Left hindlimb (tissue), 1 donor: ENCODE measurements around the gene PLCB3.

Experiments
- DNase-seq: peaks from one replicate; pipeline ENCODE4 v3.0.0-alpha.2; 2018

The PLCB3 gene

DNA sequence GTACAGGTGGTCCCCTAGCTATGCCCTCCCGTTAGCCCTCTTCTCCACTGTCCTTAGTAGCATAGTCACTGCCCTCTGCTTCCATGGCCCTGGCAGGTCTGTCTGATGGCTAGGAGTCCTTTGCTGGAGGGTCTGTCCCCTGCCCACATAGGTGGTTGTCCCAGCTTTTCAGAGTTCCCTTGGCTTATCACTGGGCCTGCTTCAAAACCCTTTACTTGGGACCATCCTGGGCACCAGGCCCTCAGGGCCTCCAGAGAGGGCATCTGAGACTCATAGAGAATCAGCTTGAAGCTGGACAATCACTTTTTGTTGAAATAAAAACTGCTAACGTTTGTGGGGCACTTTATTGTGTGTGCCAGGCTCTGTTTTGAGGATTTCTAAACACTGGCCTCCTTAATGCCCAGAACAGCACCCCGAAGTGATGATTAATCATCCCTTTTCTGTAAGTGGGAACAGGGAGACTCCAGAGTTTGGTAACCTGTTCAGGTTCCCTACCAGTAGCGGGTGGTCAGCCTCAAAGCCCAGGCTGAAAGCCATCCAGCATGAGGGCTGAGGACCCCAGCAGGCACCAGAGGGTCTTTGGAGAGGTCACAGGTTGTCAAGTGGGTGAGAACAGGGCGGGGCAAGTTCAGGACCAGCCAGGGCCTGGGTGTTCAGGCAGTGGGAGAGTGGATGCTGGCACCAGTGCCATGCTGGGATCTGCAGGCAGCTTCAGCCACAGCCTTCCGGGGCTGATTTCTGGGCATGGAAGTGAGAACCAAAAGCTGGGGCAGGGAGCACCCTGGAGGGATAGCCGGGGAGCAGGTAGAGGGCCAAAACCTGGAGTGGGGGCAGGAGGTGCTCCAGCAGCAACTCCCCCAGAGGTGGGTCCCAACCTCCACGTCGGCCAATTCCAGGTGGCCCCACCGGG, 39.3 kb downstream of the PLCB3 start:
- DNase-seq, result no peak

DNA sequence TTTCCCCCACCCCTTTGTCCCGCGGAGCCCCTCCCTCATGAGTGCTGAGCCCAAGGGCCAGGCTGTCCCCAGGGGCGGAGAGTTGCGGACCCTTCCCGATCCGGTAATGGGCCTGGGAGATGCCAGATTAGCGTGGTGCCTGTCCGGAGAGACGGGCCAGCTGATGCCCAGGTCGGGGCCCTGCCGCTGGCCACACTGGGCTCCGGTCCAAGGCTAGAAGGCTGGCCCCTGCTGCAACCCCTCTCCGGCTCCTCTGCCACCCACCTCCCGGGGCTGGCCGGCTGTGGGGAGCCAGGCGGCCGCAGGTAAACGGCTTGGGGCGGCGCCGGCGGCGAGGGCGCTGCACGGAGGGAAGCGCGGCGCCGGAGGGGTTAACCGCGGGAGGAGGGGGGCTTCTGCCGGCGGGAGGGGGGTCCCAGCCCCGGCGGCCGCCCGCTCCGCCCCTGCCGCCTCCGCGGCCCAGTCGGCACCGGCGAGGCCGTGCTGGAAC, 40.0 kb downstream of the PLCB3 start, which contains the start of gene KCNK4:
TSS of gene KCNK4 (plus strand) at position 41 of the 490 bp plus-strand sequence. CDS start 1,717 bp downstream, outside the sequence.
- no peak for DNase-seq

DNA sequence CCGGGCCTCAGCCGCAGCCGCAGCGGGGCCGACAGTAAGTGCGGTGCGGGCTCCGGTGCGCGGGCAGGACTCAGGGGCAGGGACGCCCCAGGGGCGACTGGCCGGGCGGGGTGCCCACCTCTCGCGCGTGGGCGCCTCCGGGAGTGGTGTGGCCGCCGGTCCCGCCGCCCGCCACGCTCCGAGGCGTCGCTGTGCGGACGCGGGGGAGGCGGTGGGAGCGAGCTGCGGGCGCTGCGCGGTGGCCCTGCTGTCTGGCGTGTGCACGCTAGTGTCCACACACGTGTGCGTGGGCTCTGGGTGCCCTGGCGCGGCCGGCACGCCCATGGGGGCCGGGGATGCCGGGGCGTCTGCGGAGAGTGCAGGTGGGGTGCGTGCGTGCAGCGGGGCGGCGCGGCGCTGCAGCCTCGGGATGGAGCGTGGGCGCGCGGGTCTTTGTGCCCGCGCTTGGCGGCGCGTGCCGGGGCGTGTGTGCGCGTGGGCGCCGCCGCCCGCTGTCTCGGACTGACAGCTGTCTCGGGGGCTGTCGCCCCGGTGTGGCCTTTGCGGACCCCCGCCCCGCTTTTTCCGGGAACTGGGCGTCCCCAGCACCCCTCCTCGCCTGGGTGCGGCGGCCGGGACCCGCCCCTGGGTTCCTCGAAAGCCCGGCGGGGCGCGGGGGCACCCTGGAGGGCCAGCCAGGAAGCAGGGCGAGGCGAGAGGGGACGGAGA, 40.6 kb downstream of the PLCB3 start:
- no peak for DNase-seq

DNA sequence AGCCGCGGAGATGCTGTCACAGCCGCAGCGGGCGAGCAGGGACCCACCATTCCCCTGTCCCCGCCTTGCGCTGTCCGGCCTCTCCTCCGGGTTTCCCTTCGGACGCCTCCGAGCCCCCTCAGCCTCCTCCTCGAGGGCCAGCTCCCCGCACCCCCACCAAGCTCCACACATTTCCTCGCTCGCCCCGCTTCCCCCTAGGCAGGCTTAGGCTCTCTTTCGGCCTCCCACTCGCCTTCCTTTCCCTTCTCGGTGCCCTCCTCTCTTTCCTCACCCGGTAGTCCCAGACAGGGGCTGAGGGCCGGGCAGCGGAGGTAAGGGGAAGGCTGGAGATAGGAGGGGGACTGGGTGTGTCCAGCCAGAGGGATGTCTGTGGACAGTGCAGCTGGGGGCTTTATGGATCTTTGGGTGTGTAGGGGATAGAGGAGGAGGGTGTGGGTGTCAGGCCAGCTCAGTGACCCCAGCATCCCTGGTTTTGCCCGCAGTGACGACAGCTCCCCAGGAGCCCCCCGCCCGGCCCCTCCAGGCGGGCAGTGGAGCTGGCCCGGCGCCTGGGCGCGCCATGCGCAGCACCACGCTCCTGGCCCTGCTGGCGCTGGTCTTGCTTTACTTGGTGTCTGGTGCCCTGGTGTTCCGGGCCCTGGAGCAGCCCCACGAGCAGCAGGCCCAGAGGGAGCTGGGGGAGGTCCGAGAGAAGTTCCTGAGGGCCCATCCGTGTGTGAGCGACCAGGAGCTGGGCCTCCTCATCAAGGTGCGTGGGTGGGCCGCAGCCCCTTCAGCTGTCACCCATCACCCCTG, 41.3 kb downstream of the PLCB3 start:
- DNase-seq, result no peak

DNA sequence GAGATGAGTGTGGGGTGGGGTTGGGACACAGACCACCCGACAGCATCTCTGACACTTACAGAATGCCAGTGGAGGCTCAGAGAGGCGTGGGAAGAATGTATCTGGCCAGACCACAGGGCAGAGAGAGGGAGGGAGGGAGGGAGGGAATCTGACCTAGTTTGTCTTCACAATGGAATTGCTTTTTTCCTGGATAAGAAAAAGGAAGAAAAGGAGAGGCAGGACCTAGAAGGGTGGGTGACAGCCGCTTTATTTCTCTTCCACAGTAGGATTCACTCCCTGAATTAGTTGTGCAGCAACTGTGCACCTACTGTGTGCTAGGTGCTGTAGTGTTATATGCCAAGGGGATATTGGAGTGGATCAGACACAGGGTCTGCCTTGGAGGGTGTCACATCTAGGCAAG, 43.4 kb downstream of the PLCB3 start:
- no peak for DNase-seq

DNA sequence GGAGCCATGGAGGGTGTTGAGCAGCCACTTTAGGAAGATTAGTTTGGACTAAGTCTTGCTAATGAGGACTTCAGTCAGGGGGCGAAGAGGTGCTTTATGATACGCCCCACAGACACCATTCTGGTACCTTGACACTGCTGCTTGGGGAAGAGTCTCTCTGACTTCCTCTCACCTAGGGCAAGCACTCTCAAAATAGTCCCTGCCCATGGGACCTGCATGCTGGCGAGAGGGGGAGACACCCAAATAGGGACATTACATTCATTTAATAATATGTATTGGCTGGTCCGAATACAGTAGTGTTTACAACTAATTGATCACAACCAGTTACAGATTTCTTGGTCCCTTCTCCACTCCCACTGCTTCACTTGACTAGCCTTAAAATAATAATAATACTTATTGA, 44.4 kb downstream of the PLCB3 start:
- no peak for DNase-seq

DNA sequence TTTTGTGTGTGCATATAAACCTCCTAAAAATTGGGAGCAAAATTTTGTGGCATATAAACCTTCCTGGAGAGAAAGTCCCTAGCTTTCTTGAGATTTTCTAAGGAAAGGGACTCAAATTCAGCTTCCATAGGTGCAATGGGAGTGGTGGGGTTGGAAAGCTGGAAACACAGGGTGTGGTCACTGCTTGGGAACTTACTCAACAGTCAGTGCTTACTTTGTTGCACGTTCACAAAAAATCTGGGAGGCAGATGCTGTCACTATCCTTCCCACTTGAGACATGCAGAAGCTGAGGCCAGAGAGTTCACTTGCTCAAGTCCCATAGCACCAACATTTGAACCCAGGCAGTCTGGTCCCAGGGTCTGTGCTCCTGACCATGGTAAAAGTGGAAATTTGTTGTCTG, 44.9 kb downstream of the PLCB3 start:
- DNase-seq, result no peak

DNA sequence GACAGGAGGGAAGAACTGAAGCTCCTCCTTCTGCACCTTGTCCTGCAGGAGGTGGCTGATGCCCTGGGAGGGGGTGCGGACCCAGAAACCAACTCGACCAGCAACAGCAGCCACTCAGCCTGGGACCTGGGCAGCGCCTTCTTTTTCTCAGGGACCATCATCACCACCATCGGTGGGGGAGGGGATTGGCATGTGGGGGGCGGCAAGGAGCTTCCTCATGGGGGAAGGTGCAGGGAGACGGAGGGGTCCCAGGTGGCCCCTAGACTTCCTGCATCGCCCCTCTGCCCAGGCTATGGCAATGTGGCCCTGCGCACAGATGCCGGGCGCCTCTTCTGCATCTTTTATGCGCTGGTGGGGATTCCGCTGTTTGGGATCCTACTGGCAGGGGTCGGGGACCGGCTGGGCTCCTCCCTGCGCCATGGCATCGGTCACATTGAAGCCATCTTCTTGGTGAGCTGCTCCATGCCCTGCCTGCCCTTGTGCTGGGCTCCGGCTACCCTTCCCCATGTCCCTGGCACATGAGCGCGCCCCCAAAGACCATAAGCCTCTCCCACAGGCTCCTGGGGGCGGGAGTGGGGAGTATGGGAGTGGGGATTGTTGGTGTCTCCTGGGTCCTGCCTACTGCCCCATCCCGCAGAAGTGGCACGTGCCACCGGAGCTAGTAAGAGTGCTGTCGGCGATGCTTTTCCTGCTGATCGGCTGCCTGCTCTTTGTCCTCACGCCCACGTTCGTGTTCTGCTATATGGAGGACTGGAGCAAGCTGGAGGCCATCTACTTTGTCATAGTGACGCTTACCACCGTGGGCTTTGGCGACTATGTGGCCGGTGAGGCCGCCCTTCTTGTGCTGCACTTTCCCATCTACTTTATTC, 45.7 kb downstream of the PLCB3 start:
- DNase-seq, result no peak

DNA sequence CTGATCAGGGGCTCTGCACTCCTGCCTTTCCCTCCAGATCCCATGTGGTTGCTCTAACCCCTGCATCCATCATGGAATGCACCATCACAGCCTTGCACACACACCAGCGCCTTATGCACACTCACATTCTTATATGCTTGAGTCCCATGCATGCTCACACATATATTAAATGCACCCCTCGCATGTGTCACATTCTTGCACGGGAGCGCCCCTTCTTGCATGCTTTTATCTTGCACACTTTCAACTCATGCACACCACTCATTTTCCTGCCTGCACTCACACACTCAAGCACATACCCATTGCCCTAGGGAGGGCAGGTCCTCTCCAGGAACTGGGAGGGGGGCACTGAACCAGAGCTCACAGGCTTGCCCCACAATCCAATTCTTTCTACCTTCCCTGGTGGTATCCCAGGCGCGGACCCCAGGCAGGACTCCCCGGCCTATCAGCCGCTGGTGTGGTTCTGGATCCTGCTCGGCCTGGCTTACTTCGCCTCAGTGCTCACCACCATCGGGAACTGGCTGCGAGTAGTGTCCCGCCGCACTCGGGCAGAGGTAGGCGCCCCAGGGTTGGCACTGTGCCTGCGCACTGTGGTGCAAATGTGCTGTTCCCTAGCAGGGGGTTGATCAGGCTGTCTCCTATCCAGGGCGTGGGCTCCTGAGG, 46.5 kb downstream of the PLCB3 start:
- DNase-seq, result no peak

DNA sequence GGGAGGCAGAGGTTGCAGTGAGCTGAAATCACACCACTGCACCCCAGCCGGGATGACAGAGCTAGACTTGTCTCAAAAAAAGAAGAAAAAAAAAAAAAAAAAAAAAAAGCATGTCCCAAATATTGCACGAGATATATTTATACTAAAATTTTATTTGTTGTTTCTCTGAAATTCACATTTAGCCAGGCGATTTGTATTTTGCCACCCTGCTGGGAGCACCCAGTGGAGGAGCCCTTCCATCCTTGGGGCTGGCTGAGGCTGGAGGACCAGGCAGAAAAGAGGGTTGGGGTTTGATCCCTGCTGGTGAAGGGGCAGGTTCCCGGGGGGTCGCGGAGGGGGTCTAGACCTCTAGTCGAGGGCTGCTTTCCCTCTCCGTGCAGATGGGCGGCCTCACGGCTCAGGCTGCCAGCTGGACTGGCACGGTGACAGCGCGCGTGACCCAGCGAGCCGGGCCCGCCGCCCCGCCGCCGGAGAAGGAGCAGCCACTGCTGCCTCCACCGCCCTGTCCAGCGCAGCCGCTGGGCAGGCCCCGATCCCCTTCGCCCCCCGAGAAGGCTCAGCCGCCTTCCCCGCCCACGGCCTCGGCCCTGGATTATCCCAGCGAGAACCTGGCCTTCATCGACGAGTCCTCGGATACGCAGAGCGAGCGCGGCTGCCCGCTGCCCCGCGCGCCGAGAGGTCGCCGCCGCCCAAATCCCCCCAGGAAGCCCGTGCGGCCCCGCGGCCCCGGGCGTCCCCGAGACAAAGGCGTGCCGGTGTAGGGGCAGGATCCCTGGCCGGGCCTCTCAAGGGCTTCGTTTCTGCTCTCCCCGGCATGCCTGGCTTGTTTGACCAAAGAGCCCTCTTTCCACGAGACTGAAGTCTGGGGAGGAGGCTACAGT, 47.9 kb downstream of the PLCB3 start:
- DNase-seq, result no peak

DNA sequence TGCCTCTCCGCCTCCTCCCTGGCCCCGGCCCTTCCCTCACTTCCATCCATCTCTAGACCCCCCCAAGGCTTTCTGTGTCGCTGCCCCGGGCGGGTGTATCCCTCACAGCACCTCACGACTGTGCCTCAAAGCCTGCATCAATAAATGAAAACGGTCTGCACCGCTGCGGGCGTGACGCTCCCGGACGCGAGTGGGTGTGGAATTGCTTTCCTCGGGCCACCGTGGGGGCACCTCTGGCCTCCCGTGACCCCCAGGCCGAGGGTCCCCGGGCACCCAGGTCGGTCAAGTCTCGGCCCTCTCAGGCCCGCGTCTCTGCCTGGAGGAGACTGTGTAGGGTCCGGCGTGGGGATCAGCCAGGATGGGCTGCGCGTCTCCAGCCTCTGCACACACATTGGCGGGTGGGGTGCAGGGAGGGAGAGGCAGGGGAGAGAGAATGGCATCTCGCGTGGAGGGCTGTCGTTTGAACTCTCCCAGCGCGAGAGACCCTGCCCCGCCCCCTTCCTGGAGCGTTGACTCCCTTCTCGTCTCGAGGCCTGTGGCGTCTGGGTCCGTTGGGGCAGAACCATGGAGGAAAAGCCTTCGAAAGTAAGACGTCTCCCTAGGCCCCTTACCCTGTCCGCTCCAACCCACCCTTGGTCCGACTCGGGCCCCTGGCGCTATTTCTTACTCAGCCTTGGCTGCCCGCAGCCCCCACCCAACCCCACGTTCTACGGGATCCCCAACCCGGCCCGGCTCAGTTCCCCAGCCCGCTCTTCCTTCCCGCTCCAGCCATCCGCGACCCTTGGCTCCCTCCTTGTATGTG, 48.7 kb downstream of the PLCB3 start, which contains the start of gene CATSPERZ:
TSS of gene CATSPERZ (plus strand) at position 512 of the 802 bp plus-strand sequence. CDS start at position 565, 53 bp downstream.
- DNase-seq, result no peak

DNA sequence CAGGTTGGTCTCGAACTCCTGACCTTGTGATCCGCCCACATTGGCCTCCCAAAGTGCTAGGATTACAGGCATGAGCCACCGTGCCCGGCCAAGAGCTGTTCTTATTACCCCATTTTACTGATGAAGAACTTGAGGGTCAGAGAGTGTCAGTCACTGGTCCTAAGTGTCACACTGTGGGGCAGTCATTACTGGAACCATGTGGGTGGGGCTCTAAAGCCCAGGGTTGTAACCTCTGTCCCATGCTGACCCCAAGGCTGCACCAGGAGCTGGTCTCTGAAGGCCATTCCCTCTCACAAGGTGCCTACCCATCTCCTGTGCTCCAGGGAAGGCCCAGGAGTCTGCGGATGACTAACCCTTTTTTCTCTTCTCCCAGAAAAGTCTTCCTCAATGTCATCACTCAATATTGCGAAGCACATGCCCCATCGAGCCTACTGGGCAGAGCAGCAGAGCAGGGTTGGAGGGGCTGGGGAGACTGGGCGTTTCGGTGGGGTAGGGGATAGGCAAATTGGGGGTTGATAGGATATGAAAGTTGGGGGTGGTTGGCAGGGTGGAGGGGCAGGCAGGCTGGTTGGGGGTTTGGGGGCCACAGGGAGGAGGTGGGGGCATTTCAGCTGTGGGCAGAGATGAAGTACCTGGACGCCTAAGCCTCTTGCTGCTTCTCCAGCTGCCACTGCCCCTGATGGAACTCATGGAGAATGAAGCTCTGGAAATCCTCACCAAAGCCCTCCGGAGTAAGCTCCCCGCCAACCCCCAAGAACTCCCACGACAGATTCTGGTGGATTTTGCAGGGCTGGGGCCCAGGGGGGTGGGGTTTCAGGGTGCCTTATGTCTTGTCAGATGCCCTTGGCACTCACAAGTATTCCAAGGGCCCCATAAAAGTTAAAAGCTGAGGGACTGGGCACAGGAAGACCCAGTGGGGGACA, 52.0 kb downstream of the PLCB3 start:
- no peak for DNase-seq

DNA sequence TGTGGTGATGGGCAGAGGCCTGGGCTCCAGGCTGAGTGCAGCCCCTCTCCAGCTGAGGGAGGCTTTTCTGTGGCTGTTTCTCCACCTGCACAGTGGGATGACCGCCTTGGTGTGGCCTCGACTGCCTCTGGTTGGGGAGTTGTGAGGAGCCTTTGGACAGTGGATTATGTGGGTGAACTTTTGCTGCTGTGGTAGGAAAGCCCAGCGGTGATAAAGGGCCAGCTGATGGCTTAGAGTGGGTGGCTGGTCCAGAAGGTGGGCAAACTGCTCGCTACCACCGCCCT, 52.6 kb downstream of the PLCB3 start:
- DNase-seq, result no peak

DNA sequence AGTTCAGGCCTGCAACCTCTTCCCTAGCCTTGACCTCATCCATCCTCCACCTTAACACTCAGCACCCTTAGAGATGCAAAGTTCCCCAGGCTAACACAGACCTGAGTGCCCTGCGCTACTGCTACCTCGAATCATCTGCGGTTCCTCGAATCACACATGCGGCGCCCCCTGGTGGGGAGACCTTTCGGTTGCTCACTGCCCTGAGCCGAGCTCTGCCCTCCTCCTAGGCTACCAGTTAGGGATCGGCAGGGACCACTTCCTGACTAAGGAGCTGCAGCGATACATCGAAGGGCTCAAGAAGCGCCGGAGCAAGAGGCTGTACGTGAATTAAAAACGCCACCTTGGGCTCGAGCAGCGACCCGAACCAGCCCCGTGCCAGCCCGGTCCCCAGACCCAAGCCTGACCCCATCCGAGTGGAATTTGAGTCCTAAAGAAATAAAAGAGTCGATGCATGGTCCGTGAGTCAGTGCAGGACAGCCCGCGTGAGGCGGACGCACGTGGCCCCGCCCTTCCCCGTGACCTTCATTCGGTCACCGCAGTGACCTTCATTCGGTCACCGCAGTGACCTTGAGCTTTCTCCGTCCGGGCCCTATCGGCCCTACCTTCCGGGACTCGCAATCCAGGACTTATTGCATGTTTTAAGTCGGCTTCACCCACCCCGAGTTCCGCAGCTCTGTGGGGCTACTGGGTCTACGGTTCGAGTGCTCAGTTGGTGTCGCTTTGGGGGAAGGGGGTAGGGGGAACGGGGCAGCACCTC, 53.2 kb downstream of the PLCB3 start:
- peak; percentile 86 for DNase-seq

DNA sequence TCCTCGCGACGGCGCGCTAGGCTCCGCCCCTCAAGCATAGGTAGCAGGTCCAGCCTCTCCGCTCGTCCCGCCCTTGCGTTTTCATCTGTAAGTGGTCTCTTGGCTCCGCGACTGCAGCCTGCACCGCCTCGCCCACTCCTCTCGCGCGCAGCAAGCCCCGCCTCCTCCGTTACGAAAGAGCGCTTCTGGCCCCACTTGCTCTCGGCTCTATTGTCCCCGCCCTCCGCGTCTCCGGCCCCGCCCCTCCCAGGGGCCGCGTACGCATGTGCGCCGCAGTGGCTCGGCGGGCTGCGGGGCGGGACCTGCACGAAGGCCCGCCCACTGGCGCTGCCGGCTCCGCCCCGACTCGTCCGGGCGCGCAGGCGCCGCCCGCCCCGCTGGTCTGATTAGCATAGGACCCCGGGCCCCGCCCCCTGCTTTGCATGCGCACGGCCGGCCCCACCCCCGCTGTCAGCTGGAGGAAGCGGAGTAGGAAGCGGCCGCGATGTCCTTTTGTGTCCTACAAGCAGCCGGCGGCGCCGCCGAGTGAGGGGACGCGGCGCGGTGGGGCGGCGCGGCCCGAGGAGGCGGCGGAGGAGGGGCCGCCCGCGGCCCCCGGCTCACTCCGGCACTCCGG, 53.9 kb downstream of the PLCB3 start, which contains the start of gene ESRRA:
TSS of gene ESRRA (plus strand) at position 450 of the 616 bp plus-strand sequence. CDS start 1,656 bp downstream, outside the sequence.
- DNase-seq, result peak; percentile 99

DNA sequence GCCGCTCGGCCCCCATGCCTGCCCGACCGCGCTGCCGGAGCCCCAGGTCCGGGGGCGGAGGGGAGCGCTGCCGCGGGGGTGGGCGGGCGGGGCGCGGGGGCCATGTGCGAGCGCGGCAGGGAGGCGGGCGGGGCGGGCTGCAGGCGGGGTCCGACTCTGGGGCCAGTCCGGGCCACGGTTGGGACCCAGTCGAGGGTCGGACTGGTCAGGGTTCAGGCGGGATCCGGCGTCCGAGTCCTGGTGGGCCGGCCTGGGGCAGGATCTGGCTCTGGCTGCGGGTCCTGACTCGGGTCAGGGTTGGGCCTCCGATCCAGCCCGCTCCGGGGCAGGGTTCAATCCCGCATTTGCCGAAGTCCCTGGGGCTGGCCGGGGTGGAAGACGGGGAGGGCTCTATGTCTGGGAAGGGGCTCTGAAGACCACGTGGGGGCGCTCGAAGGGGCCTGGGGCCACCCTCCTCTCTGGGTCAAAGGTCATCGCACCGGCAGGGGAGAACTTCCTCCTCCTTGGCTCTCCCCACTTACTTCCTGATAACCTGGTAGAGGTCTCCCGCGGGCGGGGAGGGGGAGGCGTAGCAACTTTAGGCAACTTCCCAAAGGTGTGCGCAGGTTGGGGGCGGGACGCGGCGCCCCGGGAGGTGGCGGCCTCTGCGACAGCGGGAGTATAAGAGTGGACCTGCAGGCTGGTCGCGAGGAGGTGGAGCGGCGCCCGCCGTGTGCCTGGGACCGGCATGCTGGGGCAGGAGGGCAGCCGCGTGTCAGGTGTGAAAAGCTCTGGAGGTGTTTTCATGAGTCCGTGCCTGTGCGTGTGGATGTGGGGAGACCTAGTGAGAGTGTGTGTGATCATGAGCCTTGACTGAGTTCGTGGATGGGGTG, 54.6 kb downstream of the PLCB3 start:
- DNase-seq, result peak; percentile 73
